GM12892 (cell line): Measurements from ENCODE around the gene GAGE12E.
"Not testable (repeated sequence)": the region's sequence is repeated elsewhere in the genome, so short reads cannot be mapped to it uniquely, and the experiment has no call there.

Experiments
- POLR2A ChIP-seq: IDR thresholded peaks from 2 replicates; pipeline ENCODE4 v1.6.1; 2011; ENCODE audit warnings: low read depth, low read length, control low read depth
- POLR2AphosphoS5 ChIP-seq: IDR thresholded peaks from 2 replicates; pipeline ENCODE4 v1.6.1; 2011; ENCODE audit warnings: low read depth, low read length, control low read depth
- TAF1 ChIP-seq: IDR thresholded peaks from 2 replicates; pipeline ENCODE4 v1.6.1; 2011; ENCODE audit warnings: low read depth, mild to moderate bottlenecking, control low read depth, low read length, borderline replicate concordance

DNA sequence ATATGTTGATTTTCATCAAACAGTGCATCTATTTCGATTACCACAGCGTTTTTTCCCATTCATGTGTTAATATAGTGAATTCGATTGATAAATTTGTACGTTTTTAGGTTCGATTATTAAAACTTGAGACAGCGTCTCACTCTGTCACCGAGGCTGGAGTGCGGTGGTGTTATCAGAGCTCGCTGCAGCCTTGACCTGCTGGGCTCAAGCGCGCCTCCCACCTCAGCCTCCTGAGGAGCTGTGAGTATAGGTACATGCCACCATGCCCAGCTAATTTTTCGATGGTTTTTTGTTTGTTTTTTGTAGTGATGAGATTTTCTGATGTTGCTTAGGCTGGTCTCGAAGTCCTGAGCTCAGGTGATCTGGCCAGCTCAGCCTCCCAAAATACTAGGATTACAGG is 18.1 kb downstream of the GAGE12E start:
- TF ChIP-seq POLR2AphosphoS5, POLR2A, TAF1: not testable (repeated sequence)
